Stimulated activated CD8-positive, alpha-beta memory T cell treated with anti-CD3 and anti-CD28 coated beads, Interleukin-12 subunit alpha, Interleukin-12 subunit beta, amount 100 ng/mL, for 24 hours (primary cell): ENCODE data around the gene RASAL3.
A peak's percentile ranks its signal among the peaks of the same experiment; 100 is the strongest.

Experiments used
- DNase-seq: peaks from one replicate; pipeline ENCODE4 v3.0.0-alpha.2; 2020; ENCODE audit errors: extremely low read depth

RASAL3 gene

GRCh38 chr19:15436012-15436825 lies 28.1 kb downstream of the RASAL3 start:
- no peak for DNase-seq

GRCh38 chr19:15433519-15434069 lies 30.8 kb downstream of the RASAL3 start:
- DNase-seq, result no peak

GRCh38 chr19:15432629-15433518 lies 31.5 kb downstream of the RASAL3 start:
- DNase-seq, result peak; percentile 85

- DNase-seq, result no peak
Measured at GRCh38 chr19:15432018-15432494, 32.3 kb downstream of the RASAL3 start.

GRCh38 chr19:15431396-15432017 lies 32.8 kb downstream of the RASAL3 start:
- DNase-seq, result no peak

GRCh38 chr19:15430526-15431120 lies 33.7 kb downstream of the RASAL3 start:
- no peak for DNase-seq

GRCh38 chr19:15429825-15430467 lies 34.4 kb downstream of the RASAL3 start:
- no peak for DNase-seq

- no peak for DNase-seq
Measured at GRCh38 chr19:15428956-15429824, 35.2 kb downstream of the RASAL3 start.

GRCh38 chr19:15427991-15428471 lies 36.3 kb downstream of the RASAL3 start:
- no peak for DNase-seq

GRCh38 chr19:15427350-15427700 lies 37.0 kb downstream of the RASAL3 start:
- DNase-seq, result no peak

- no peak for DNase-seq
Measured at GRCh38 chr19:15426485-15427349, 37.6 kb downstream of the RASAL3 start.

GRCh38 chr19:15425321-15425950 lies 38.9 kb downstream of the RASAL3 start:
- DNase-seq, result no peak

GRCh38 chr19:15424692-15425272 lies 39.6 kb downstream of the RASAL3 start:
- no peak for DNase-seq

GRCh38 chr19:15424121-15424520 lies 40.2 kb downstream of the RASAL3 start:
- DNase-seq, result no peak

GRCh38 chr19:15423130-15423529 lies 41.2 kb downstream of the RASAL3 start:
- no peak for DNase-seq

GRCh38 chr19:15422296-15423075 lies 41.9 kb downstream of the RASAL3 start:
- no peak for DNase-seq

GRCh38 chr19:15421721-15422260 lies 42.6 kb downstream of the RASAL3 start:
- DNase-seq, result no peak
